Measurements from ENCODE around the gene PKP2. TPM values are rescaled to one million over a fixed set of nuclear protein-coding genes. Genes with fewer than 3 reads are reported as not detected.

Gene PKP2
- total and polyA plus RNA-seq, 9 of the 15 experiments (the other 6 are each of a cell fraction or from before 2014, with no cell fraction given) = 1.6 to 4.2 (median 2.8) TPM

GRCh38 chr12:32755654-32756475 lies 140.7 kb downstream of the PKP2 start, which contains the start of gene YARS2 (continued):
- TF ChIP-seq ZNF12 (CRISPR knock-in tag; IDR thresholded peaks at IDR 0.05) (no peak), RBBP5 (IDR thresholded peaks at IDR 0.05; ENCODE audit: borderline replicate concordance, insufficient read depth, low read length, poor library complexity, severe bottlenecking) (peak; percentile 96), FOXJ2 (tag; IDR thresholded peaks at IDR 0.05) (no peak), HDAC8 (tag; IDR thresholded peaks at IDR 0.05) (no peak), ZFPM2 (CRISPR knock-in tag; IDR thresholded peaks at IDR 0.05) (no peak), NCOA2 (IDR thresholded peaks at IDR 0.05; ENCODE audit: partially characterized antibody in 2 of 2) (no peak), NCOA6 (IDR thresholded peaks at IDR 0.05) (no peak), ASH1L (IDR thresholded peaks at IDR 0.05; ENCODE audit: borderline replicate concordance, low read depth, partially characterized antibody) (no peak), DPF2 (IDR thresholded peaks at IDR 0.05) (peak; percentile 39; the same call in 1 of the 2 replicates), POLR2G (IDR thresholded peaks at IDR 0.05; ENCODE audit: low read depth, low read length) (peak; percentile 92), RUNX1 (IDR thresholded peaks at IDR 0.05; ENCODE audit: low read depth) (no peak), ADNP (tag; IDR thresholded peaks at IDR 0.05) (no peak), GTF2F1 (IDR thresholded peaks at IDR 0.05; ENCODE audit: low read depth, low read length) (no peak), ZNF24 (IDR thresholded peaks at IDR 0.05) (peak; percentile 44; the same call in 1 of the 2 replicates), NRF1 (conservative IDR thresholded peaks at IDR 0.05 in 1 of 2, IDR thresholded peaks at IDR 0.05 in 1 of 2) (peak; percentile 95 to 96), MLLT1 (IDR thresholded peaks at IDR 0.05) (no peak), HINFP (tag; conservative IDR thresholded peaks at IDR 0.05; ENCODE audit: low read depth) (no peak), ZNF184 (CRISPR knock-in tag; IDR thresholded peaks at IDR 0.05) (no peak), SREBF2 (CRISPR knock-in tag; IDR thresholded peaks at IDR 0.05) (no peak), ZZZ3 (IDR thresholded peaks at IDR 0.05) (no peak)
- TF ChIP-seq, protein P1, sequence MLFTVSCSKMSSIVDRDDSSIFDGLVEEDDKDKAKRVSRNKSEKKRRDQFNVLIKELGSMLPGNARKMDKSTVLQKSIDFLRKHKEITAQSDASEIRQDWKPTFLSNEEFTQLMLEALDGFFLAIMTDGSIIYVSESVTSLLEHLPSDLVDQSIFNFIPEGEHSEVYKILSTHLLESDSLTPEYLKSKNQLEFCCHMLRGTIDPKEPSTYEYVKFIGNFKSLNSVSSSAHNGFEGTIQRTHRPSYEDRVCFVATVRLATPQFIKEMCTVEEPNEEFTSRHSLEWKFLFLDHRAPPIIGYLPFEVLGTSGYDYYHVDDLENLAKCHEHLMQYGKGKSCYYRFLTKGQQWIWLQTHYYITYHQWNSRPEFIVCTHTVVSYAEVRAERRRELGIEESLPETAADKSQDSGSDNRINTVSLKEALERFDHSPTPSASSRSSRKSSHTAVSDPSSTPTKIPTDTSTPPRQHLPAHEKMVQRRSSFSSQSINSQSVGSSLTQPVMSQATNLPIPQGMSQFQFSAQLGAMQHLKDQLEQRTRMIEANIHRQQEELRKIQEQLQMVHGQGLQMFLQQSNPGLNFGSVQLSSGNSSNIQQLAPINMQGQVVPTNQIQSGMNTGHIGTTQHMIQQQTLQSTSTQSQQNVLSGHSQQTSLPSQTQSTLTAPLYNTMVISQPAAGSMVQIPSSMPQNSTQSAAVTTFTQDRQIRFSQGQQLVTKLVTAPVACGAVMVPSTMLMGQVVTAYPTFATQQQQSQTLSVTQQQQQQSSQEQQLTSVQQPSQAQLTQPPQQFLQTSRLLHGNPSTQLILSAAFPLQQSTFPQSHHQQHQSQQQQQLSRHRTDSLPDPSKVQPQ (CRISPR knock-in tag; IDR thresholded peaks at IDR 0.05; ENCODE audit: borderline replicate concordance) = no peak
- TF ChIP-seq, protein P2, sequence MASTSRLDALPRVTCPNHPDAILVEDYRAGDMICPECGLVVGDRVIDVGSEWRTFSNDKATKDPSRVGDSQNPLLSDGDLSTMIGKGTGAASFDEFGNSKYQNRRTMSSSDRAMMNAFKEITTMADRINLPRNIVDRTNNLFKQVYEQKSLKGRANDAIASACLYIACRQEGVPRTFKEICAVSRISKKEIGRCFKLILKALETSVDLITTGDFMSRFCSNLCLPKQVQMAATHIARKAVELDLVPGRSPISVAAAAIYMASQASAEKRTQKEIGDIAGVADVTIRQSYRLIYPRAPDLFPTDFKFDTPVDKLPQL (IDR thresholded peaks at IDR 0.05; ENCODE audit: extremely low read depth, insufficient read length) = no peak
